Gastroesophageal sphincter (tissue), 3 donors: ENCODE results near the gene SLC2A9.

Experiments used
- EP300 ChIP-seq: sonication (generic); formaldehyde crosslinking; IDR thresholded peaks from one replicate; pipeline ENCODE4 v1.6.1; 2017; ENCODE audit warnings: antibody characterized with exemption, mild to moderate bottlenecking
- POLR2A ChIP-seq, 2 donors: fragments of 450-650 bp; IDR thresholded peaks; one replicate each; pipeline ENCODE4 v1.6.1; 2017; ENCODE audit warnings: antibody characterized with exemption in 2 of 2, mild to moderate bottlenecking in 2 of 2, moderate library complexity in 1 of 2
- POLR2AphosphoS5 ChIP-seq: sonication (generic); formaldehyde crosslinking; IDR thresholded peaks from one replicate; pipeline ENCODE4 v1.6.1; 2017; ENCODE audit warnings: antibody characterized with exemption
- TF ChIP-seq, protein P1 (sequence below), 4 experiments: fragments of 200-600 bp in 2 of 4; fragments of 450-650 bp in 2 of 4; sonication (generic) in 1 of 4; IDR thresholded peaks; one replicate each; pipeline ENCODE4 v1.5.1; 2017 to 2019; ENCODE audit warnings: antibody characterized with exemption in 4 of 4, mild to moderate bottlenecking in 2 of 4, moderate library complexity in 2 of 4

DNA sequence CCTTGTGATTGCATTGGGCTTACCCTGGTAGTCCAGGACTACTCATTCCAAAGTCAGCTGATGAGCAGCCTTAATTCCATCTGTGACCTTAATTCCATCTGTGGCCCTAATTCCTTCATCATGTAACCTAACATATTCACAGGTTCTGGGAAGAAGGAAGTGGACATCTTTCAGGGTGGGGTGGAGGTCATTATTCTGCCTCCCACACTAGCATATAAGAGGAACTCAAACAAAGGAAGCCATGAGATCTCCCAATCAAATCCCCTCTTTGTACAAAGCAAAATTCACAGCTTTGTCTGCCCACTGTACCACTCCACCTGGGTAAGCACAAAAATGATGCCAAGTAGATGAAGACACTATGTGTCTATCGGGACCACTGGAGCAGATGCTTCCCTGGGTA is 87.3 kb downstream of the SLC2A9 start:
- TF ChIP-seq POLR2A (IDR thresholded peaks at IDR 0.05) (no peak), EP300 (no peak), POLR2AphosphoS5 (no peak)
- TF ChIP-seq, protein P1, sequence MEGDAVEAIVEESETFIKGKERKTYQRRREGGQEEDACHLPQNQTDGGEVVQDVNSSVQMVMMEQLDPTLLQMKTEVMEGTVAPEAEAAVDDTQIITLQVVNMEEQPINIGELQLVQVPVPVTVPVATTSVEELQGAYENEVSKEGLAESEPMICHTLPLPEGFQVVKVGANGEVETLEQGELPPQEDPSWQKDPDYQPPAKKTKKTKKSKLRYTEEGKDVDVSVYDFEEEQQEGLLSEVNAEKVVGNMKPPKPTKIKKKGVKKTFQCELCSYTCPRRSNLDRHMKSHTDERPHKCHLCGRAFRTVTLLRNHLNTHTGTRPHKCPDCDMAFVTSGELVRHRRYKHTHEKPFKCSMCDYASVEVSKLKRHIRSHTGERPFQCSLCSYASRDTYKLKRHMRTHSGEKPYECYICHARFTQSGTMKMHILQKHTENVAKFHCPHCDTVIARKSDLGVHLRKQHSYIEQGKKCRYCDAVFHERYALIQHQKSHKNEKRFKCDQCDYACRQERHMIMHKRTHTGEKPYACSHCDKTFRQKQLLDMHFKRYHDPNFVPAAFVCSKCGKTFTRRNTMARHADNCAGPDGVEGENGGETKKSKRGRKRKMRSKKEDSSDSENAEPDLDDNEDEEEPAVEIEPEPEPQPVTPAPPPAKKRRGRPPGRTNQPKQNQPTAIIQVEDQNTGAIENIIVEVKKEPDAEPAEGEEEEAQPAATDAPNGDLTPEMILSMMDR (IDR thresholded peaks at IDR 0.05) = no peak
